Keratinocyte (primary cell): ENCODE data around the gene PGLYRP4. TPM values are rescaled to one million over a fixed set of nuclear protein-coding genes. Genes with fewer than 3 reads are reported as not detected.
A peak's percentile ranks its signal among the peaks of the same experiment; 100 is the strongest.

Source experiments
- DNase-seq: peaks from one replicate; pipeline ENCODE4 v3.0.0-alpha.2; 2011; ENCODE audit warnings: low read depth, missing footprints, low spot score
- FAIRE-seq: peaks from 2 replicates; lab custom pipeline; 2011; peaks lifted over from hg19 to GRCh38; lab: Jason Lieb, UNC
- H2AFZ ChIP-seq: 2 replicates; pipeline ENCODE4 v1.6.0; 2012; ENCODE audit warnings: low read length, control low read depth, inconsistent platforms; ENCODE audit not compliant: control insufficient read depth
- H3K27ac ChIP-seq: 2 replicates; pipeline ENCODE4 v1.5.1; 2011; ENCODE audit warnings: low read length; ENCODE audit not compliant: control insufficient read depth, insufficient read depth
- H3K27me3 ChIP-seq: 3 replicates; pipeline ENCODE4 v1.6.0; 2011; ENCODE audit warnings: low read length; ENCODE audit not compliant: control insufficient read depth, insufficient read depth; ENCODE audit errors: extremely low read depth
- H3K36me3 ChIP-seq, 2 experiments: 2 replicates in 1 of 2; 3 replicates in 1 of 2; pipeline ENCODE4 v1.5.1; 2011; ENCODE audit warnings: low read length in 2 of 2, mild to moderate bottlenecking in 1 of 2; ENCODE audit not compliant: control insufficient read depth in 2 of 2, insufficient read depth in 2 of 2; ENCODE audit errors: extremely low read depth in 1 of 2
- H3K4me1 ChIP-seq: 3 replicates; pipeline ENCODE4 v1.5.1; 2011; ENCODE audit warnings: low read length; ENCODE audit not compliant: control insufficient read depth, insufficient read depth; ENCODE audit errors: extremely low read depth
- H3K4me2 ChIP-seq: 3 replicates; pipeline ENCODE4 v1.6.0; 2011; ENCODE audit warnings: low read depth, low read length; ENCODE audit not compliant: control insufficient read depth, insufficient read depth; ENCODE audit errors: extremely low read depth
- H3K4me3 ChIP-seq, 3 experiments: fragments of 200-600 bp in 1 of 3; sonication (generic) in 1 of 3; 2 replicates in 2 of 3; 3 replicates in 1 of 3; pipeline ENCODE4 v1.5.1; 2011 to 2016; ENCODE audit warnings: low read length in 3 of 3, mild to moderate bottlenecking in 3 of 3, control low read depth in 2 of 3, inconsistent platforms in 1 of 3, low read depth in 1 of 3, mixed read lengths in 1 of 3, mixed run types in 1 of 3, moderate library complexity in 1 of 3; ENCODE audit not compliant: control insufficient read depth in 2 of 3, insufficient read depth in 2 of 3; ENCODE audit errors: extremely low read depth in 1 of 3
- H3K79me2 ChIP-seq: 2 replicates; pipeline ENCODE4 v1.6.0; 2012; ENCODE audit warnings: low read length; ENCODE audit not compliant: control insufficient read depth, insufficient read depth
- H3K9ac ChIP-seq: 3 replicates; pipeline ENCODE4 v1.6.0; 2011; ENCODE audit warnings: low read length; ENCODE audit not compliant: control insufficient read depth, insufficient read depth; ENCODE audit errors: extremely low read depth
- H3K9me1 ChIP-seq: 3 replicates; pipeline ENCODE4 v1.6.0; 2011; ENCODE audit warnings: low read length; ENCODE audit not compliant: control insufficient read depth, insufficient read depth; ENCODE audit errors: extremely low read depth
- H3K9me3 ChIP-seq: 2 replicates; pipeline ENCODE4 v1.5.1; 2012; ENCODE audit warnings: low read depth, low read length; ENCODE audit not compliant: control insufficient read depth
- H4K20me1 ChIP-seq: 3 replicates; pipeline ENCODE4 v1.6.0; 2011; ENCODE audit warnings: low read length; ENCODE audit not compliant: control insufficient read depth, insufficient read depth; ENCODE audit errors: extremely low read depth
- CTCF ChIP-seq, 3 experiments: IDR thresholded peaks in 1 of 3; conservative IDR thresholded peaks in 1 of 3; optimal IDR thresholded peaks in 1 of 3; 2 replicates in 2 of 3; 3 replicates in 1 of 3; pipeline versions ENCODE3 to v1.5.1; 2011; ENCODE audit warnings: low read length in 3 of 3, mild to moderate bottlenecking in 3 of 3, moderate library complexity in 2 of 3, control low read depth in 1 of 3, inconsistent platforms in 1 of 3; ENCODE audit not compliant: insufficient read depth in 2 of 3; ENCODE audit errors: extremely low read depth in 1 of 3
- EZH2 ChIP-seq: IDR thresholded peaks from one replicate; pipeline ENCODE4 v1.6.1; 2012; ENCODE audit warnings: inconsistent platforms, mild to moderate bottlenecking, low read length, moderate library complexity
- dilution Hi-C: fragments of 300-500 bp; cut with MboI; formaldehyde crosslinking; loops from one replicate; pipeline ENCODE4 v1.7.0; 2020; ENCODE audit warnings: low sequenced_read_pairs; ENCODE audit not compliant: extremely low pct_ligation_motif_present
- polyA plus RNA-seq, 5 experiments: library from polyadenylated mRNA; depleted of rRNA in 3 of 5; stranded (reverse) in 3 of 5; stranded (forward) in 1 of 5; unstranded in 1 of 5; fragments of >200 nt; gene quantifications; 1 replicate in 1 of 5; 2 replicates in 3 of 5; 3 replicates in 1 of 5; pipeline versions ENCODE4 v1.2.1 to v1.2.3, GENCODE V29; 2011 to 2012; ENCODE audit warnings: missing spikeins in 2 of 5, low read depth in 1 of 5, low replicate concordance in 1 of 5

The PGLYRP4 gene
- polyA plus RNA-seq, 1 donor (not counting 4 experiments of a cell fraction or from before 2014, with no cell fraction given): 3.8 TPM

DNA sequence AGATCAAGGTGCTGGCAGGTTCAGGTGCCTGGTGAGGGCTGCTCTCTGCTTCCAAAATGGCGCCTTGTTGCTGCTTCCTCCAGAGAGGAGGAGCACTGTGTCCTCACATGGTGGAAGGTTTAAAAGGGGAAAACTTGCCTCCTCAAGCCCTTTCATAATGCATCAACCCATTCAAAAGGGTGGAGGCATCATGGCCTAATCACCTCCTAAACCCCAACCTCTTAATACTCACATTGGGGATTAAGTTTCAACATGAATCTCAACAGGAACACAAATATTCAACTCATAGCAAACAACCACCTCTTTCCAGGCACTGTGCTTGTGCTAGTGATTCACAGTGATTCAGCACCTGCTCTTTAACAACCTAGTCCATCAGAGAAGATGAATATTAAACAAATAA lies 22.6 kb upstream of the PGLYRP4 start:
- no peaks in the 10 kb centered on the region for H4K20me1 ChIP-seq
- no peak overlapping the region for H3K4me2 ChIP-seq
- H3K9me3 ChIP-seq: no peaks in the 10 kb centered on the region
- no peak overlapping the region for H3K4me3 ChIP-seq
- FAIRE-seq (peak; percentile 90), DNase-seq (no peak)
- dilution Hi-C loops: no loop called here
- peaks cover 26% of the 10 kb centered on the region for H3K4me1 ChIP-seq
- no peaks in the 10 kb centered on the region for H3K79me2 ChIP-seq
- H3K27ac ChIP-seq: peak overlapping the region; percentile 5
- TF ChIP-seq CTCF (optimal IDR thresholded peaks at IDR 0.05 in 1 of 3, IDR thresholded peaks at IDR 0.05 in 1 of 3, conservative IDR thresholded peaks at IDR 0.05 in 1 of 3; ENCODE audit: extremely low read depth in 1 of 3, insufficient read depth in 2 of 3, low read length in 3 of 3) (no peak), EZH2 (no peak)
- no peak overlapping the region for H3K9ac ChIP-seq
- no peaks in the 10 kb centered on the region for H3K9me1 ChIP-seq
- no peaks in the 10 kb centered on the region for H3K27me3 ChIP-seq
- H3K36me3 ChIP-seq: no peaks in the 10 kb centered on the region
- no peak overlapping the region for H2AFZ ChIP-seq

GRCh38 chr1:153370146-153370545 lies 21.5 kb upstream of the PGLYRP4 start:
- Histone ChIP-seq H3K79me2 (no peaks in the 10 kb centered on the region), H3K27me3 (no peaks in the 10 kb centered on the region), H3K9ac (no peak overlapping the region), H3K36me3 (no peaks in the 10 kb centered on the region), H3K4me1 (peaks cover 20% of the 10 kb centered on the region), H3K4me2 (no peak overlapping the region), H3K9me1 (no peaks in the 10 kb centered on the region), H4K20me1 (no peaks in the 10 kb centered on the region), H3K9me3 (no peaks in the 10 kb centered on the region), H2AFZ (no peak overlapping the region), H3K27ac (no peak overlapping the region), H3K4me3 (no peak overlapping the region)
- dilution Hi-C loops: no loop called here
- TF ChIP-seq EZH2 (no peak), CTCF (optimal IDR thresholded peaks at IDR 0.05 in 1 of 3, IDR thresholded peaks at IDR 0.05 in 1 of 3, conservative IDR thresholded peaks at IDR 0.05 in 1 of 3; ENCODE audit: extremely low read depth in 1 of 3, insufficient read depth in 2 of 3, low read length in 3 of 3) (no peak)
- DNase-seq: no peak
- FAIRE-seq: no peak
